GM12874 (cell line): ENCODE results near the gene ZNF814.
"Not testable (repeated sequence)": the region's sequence is repeated elsewhere in the genome, so short reads cannot be mapped to it uniquely, and the experiment has no call there.

Experiments
- TF ChIP-seq, protein P1 (sequence below): IDR thresholded peaks from 2 replicates; pipeline ENCODE4 v1.5.1; 2011; ENCODE audit warnings: low read depth, mild to moderate bottlenecking, control low read depth, low read length, moderate library complexity; ENCODE audit not compliant: insufficient read depth

ZNF814 gene

DNA sequence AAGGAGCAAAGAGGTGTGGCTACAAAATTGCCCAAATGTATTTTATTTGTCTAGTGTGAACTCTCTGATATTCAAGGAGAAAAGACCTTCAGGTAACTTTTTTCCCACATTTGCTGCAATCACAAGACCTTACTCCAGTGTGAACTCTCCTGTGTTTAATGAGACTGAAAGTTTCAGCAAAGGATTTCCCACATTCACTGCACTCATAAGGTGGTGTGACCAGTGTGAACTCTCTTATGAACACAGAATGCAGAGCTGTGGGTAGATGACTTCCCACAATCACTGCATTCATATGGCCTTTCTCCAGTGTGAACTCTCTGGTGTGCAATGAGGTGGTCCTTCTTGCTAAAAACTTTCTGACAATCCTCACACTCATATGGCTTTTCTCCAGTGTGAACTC is 16.4 kb downstream of the ZNF814 start:
- TF ChIP-seq, protein P1, sequence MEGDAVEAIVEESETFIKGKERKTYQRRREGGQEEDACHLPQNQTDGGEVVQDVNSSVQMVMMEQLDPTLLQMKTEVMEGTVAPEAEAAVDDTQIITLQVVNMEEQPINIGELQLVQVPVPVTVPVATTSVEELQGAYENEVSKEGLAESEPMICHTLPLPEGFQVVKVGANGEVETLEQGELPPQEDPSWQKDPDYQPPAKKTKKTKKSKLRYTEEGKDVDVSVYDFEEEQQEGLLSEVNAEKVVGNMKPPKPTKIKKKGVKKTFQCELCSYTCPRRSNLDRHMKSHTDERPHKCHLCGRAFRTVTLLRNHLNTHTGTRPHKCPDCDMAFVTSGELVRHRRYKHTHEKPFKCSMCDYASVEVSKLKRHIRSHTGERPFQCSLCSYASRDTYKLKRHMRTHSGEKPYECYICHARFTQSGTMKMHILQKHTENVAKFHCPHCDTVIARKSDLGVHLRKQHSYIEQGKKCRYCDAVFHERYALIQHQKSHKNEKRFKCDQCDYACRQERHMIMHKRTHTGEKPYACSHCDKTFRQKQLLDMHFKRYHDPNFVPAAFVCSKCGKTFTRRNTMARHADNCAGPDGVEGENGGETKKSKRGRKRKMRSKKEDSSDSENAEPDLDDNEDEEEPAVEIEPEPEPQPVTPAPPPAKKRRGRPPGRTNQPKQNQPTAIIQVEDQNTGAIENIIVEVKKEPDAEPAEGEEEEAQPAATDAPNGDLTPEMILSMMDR = no peak

DNA sequence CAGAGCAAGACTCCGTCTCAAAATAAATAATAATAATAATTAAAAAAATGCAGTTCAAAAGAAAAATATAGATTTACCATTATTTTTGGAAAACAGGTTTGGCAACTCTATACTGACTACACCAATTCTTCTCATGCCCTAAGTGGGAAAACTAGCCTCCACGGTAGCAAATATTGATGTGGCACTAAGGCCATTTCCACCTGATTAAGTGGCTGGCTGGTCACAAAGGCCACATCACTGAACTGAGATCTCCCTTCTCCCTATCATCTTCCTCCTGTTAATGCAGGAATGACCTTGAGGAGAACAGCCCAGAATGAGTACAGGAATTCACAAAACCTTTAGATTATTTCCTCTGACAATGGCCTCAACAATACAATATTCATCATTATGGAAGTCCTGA is 18.6 kb downstream of the ZNF814 start:
- TF ChIP-seq, protein P1 = no peak

DNA sequence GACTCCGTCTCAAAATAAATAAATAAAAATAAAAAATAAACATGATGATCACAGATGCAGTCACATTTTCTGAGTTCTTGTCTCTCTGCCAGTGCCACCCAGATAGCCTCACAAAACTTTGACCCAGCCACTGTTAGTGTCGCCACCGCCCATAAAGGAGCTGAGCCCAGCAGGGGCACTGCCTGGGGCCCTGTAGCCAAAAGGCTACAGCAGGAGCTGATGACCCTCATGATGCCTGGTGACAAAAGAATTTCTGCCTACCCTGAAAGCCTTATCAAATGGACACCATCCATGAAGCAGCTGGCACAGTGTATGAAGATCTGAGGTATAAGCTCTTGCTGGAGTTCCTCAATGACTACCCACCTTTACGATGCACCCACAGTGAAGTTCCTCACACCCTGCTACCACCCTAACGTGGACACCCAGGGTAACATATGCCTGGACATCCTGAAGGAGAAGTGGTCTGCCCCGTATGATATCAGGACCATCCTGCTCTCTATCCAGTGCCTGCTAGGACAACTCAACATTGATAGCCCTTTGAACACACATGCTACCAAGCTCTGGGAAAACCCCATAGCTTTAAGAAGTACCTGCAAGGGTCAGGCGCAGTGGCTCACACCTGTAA is 20.9 kb downstream of the ZNF814 start:
- TF ChIP-seq, protein P1 = no peak

DNA sequence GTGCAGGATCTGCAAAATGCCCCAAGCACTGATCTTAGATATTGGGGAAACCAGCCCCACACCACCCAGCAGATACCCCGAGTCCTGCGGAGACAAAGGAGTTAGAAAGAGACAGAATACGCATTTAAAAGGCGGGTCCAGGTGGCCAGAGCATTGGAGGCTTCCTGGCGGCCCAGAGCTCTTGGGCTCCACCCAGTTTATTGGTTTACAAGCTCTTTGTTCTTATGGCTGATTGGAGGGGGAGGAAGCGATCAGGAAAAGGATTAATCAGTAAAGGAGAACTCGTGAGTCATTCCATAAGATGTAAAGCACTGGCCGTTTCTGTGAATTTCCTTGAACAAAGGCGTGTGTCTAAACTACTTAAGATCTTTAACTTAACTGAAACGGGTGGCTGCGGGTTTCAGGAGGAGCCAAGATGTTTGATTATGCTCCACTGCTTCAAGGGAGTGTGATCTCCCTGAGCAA is 38.3 kb downstream of the ZNF814 start:
- TF ChIP-seq, protein P1 = no peak

DNA sequence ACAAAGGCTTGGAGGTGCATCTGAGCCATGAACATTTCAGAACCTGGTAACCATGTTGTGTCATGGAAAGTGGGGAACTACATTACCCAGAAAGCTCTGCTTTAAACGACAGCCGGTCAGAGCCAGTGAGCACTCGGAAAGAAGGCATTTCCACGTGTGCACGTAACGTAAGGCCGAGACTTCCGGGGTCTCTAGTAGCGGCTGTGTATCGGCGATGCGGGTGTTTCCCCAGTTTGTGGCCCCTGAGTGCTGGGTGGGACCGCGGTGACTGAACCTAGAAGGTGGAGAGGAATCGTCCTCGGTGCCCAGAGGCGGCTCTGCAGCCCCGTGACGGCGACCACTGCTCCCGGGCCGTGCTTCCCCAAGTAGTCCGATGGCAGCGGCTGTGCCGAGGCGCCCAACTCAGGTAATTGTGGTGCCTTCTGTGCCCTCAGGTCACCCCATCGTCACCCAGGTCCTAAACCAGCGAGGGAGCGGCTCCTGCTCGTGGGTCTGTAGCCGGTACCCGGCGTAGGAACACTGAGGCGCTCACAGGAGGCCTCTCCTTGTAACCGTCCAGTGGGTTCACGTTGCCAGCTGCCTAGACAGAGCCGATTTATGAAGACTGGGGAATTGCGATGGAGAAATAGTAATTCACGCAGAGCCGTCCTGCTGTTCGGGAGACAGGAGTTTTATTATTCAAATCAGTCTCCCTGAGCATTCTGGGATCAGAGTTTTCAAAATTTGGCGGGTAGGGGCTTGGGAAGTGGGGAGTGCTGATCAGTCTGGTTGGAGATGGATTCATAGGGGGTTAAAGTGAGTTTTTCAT is 39.0 kb downstream of the ZNF814 start, which contains the start of gene ZNF587:
Gene ZNF587 (plus strand): TSS at position 194 of the 808 bp plus-strand sequence. CDS start 180 bp downstream, at position 374.
- TF ChIP-seq, protein P1 = not testable (repeated sequence)

DNA sequence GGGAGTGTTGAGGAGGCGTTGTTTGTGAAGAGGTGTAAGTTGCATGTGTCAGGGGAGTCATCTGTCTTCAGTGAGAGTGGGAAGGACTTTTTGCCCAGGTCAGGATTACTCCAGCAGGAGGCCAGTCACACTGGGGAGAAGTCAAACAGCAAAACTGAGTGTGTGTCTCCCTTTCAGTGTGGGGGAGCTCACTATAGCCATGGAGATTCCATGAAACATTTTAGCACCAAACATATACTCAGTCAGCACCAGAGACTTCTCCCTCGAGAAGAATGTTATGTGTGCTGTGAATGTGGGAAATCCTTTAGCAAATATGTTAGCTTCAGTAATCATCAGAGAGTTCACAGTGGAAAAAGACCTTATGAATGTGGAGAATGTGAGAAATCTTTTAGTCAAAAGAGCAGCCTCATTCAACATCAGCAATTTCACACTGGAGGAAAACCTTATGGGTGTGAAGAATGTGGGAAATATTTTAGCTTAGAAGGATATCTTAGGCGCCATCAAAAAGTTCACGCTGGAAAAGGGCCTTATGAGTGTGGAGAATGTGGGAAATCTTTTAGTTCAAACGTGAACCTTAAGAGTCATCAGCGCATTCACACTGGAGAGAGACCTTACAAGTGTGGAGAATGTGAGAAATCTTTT is 47.6 kb downstream of the ZNF814 start:
- TF ChIP-seq, protein P1 = no peak

DNA sequence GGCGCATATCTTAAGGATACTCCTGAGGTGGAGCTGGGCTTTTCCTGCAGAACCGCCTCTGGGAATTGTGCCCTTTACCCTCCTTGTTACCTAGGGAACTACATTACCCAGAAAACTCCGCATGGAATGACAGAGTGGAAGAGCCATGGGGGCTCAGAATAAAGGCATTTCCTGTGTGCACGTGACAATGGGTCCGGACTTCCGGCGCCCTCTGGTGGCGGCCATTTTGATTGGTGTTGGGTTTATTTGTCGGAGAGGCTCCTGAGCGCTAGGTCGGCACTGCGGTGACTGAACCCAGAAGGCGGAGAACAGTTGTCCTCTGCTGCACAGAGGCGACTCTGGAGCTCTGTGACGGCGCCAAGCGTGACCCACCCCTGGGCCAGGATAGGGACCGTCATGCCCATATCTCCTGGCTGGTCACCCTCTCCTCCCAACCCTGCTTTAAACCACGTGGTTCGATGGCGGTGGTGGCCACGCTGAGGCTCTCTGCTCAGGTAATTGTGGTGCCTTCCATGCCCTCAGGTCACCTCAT is 58.7 kb downstream of the ZNF814 start, which contains the start of gene ZNF587B:
Gene ZNF587B (plus strand): TSS at position 229 of the 532 bp plus-strand sequence. CDS start 230 bp downstream, at position 459.
- TF ChIP-seq, protein P1 = peak; percentile 23; the same call in 1 of the 2 replicates
